IMR-90 (cell line): ENCODE results near the gene LPGAT1. TPM values are rescaled to one million over a fixed set of nuclear protein-coding genes. Genes with fewer than 3 reads are reported as not detected.

Experiments
- ATAC-seq: fragments of 200-7000 bp; cut with Tn5 transposase; 2 replicates; pipeline ENCODE4 v1.9.1; 2020; ENCODE audit warnings: low read depth, mild to moderate bottlenecking, moderate library complexity
- BruUV-seq: library from RNA; stranded (reverse); fragments of 400-500 nt; replicated peaks from 2 replicates; lab custom pipeline; 2021; lab: Mats Ljungman, UMichigan
- CTCF ChIA-PET: fragments of 300-600 bp; formaldehyde crosslinking; extraction: SDS; loops from one replicate; lab custom pipeline; 2021; ENCODE audit warnings: antibody characterized with exemption; lab: Yijun Ruan, JAX
- POLR2A ChIA-PET: fragments of 300-600 bp; sonication (Branson Sonifier 250); formaldehyde crosslinking; loops from one replicate; lab custom pipeline; 2022; ENCODE audit warnings: antibody characterized with exemption; ENCODE audit not compliant: unreplicated experiment; lab: Charles Lee
- DNase-seq: peaks from one replicate; pipeline ENCODE4 v3.0.0; 2013
- H2AFZ ChIP-seq: replicated peaks from 2 replicates; pipeline ENCODE3; 2013; ENCODE audit warnings: low read length, mild to moderate bottlenecking; ENCODE audit not compliant: poor library complexity
- H2AK5ac ChIP-seq: 2 replicates; pipeline ENCODE4 v1.6.1; 2013; ENCODE audit warnings: low read depth, low read length, inconsistent platforms
- H2AK9ac ChIP-seq: replicated peaks from 2 replicates; pipeline ENCODE3; 2013; ENCODE audit warnings: mild to moderate bottlenecking, low read depth, low read length, moderate library complexity; ENCODE audit not compliant: poor library complexity
- H2BK120ac ChIP-seq: 2 replicates; pipeline ENCODE4 v1.6.1; 2013; ENCODE audit warnings: low read depth, low read length, inconsistent platforms
- H2BK15ac ChIP-seq: 3 replicates; pipeline ENCODE4 v1.6.1; 2013; ENCODE audit warnings: low read depth, low read length, inconsistent platforms
- H2BK20ac ChIP-seq: 2 replicates; pipeline ENCODE4 v1.6.1; 2013; ENCODE audit warnings: low read depth, mild to moderate bottlenecking, inconsistent platforms, low read length, moderate library complexity
- H2BK5ac ChIP-seq: 2 replicates; pipeline ENCODE4 v1.6.1; 2013; ENCODE audit warnings: mild to moderate bottlenecking, low read depth, low read length, inconsistent platforms; ENCODE audit not compliant: poor library complexity, severe bottlenecking
- H3K14ac ChIP-seq: replicated peaks from 2 replicates; pipeline ENCODE4 v1.6.1; 2013; ENCODE audit warnings: low read depth, low read length, inconsistent platforms
- H3K18ac ChIP-seq: 2 replicates; pipeline ENCODE4 v1.6.1; 2013; ENCODE audit warnings: low read depth, low read length, control low read depth
- H3K23ac ChIP-seq: 2 replicates; pipeline ENCODE4 v1.6.1; 2013; ENCODE audit warnings: low read depth, low read length, inconsistent platforms
- H3K27ac ChIP-seq: 2 replicates; pipeline ENCODE4 v1.5.1; 2013; ENCODE audit warnings: mild to moderate bottlenecking, control low read depth, low read length; ENCODE audit not compliant: insufficient read depth
- H3K27me3 ChIP-seq: 2 replicates; pipeline ENCODE4 v1.6.1; 2013; ENCODE audit warnings: low read length; ENCODE audit not compliant: control insufficient read depth, insufficient read depth
- H3K36me3 ChIP-seq: 2 replicates; pipeline ENCODE4 v1.6.1; 2013; ENCODE audit warnings: low read length, mixed read lengths; ENCODE audit not compliant: control insufficient read depth, insufficient read depth
- H3K4ac ChIP-seq: 2 replicates; pipeline ENCODE4 v1.6.1; 2013; ENCODE audit warnings: low read depth, low read length, inconsistent platforms
- H3K4me1 ChIP-seq: 2 replicates; pipeline ENCODE4 v1.6.1; 2013; ENCODE audit warnings: low read length, mixed read lengths; ENCODE audit not compliant: control insufficient read depth, insufficient read depth
- H3K4me2 ChIP-seq: 2 replicates; pipeline ENCODE4 v1.6.1; 2013; ENCODE audit warnings: low read depth, mild to moderate bottlenecking, control low read depth, low read length, moderate library complexity
- H3K4me3 ChIP-seq: 2 replicates; pipeline ENCODE4 v1.5.1; 2013; ENCODE audit warnings: low read depth, mild to moderate bottlenecking, control low read depth, low read length, moderate library complexity; ENCODE audit not compliant: insufficient read depth
- H3K56ac ChIP-seq: 2 replicates; pipeline ENCODE4 v1.6.1; 2013; ENCODE audit warnings: low read length, inconsistent platforms; ENCODE audit not compliant: insufficient read depth; ENCODE audit errors: extremely low read depth
- H3K79me1 ChIP-seq, 2 experiments: 2 replicates each; pipeline ENCODE4 v1.6.1; 2013; ENCODE audit warnings: low read length in 2 of 2, inconsistent platforms in 1 of 2, low read depth in 1 of 2
- H3K9ac ChIP-seq: 2 replicates; pipeline ENCODE4 v1.6.1; 2013; ENCODE audit warnings: low read depth, low read length, control low read depth
- H3K9me1 ChIP-seq: 2 replicates; pipeline ENCODE4 v1.6.1; 2013; ENCODE audit warnings: low read length, inconsistent platforms; ENCODE audit not compliant: insufficient read depth
- H3K9me3 ChIP-seq: 2 replicates; pipeline ENCODE4 v1.6.1; 2013; ENCODE audit warnings: low read length; ENCODE audit not compliant: control insufficient read depth, insufficient read depth
- H4K20me1 ChIP-seq: 2 replicates; pipeline ENCODE4 v1.6.1; 2013; ENCODE audit warnings: low read length, inconsistent platforms; ENCODE audit not compliant: insufficient read depth
- H4K5ac ChIP-seq: 2 replicates; pipeline ENCODE4 v1.6.1; 2013; ENCODE audit warnings: mild to moderate bottlenecking, low read depth, low read length, control low read depth
- H4K8ac ChIP-seq, 2 experiments: 2 replicates each; pipeline ENCODE4 v1.6.1; 2013; ENCODE audit warnings: low read depth in 2 of 2, low read length in 2 of 2, control low read depth in 1 of 2, inconsistent platforms in 1 of 2
- H4K91ac ChIP-seq: 2 replicates; pipeline ENCODE4 v1.6.1; 2013; ENCODE audit warnings: low read depth, low read length, inconsistent platforms; ENCODE audit not compliant: insufficient read depth
- BHLHE40 ChIP-seq: fragments of 150-350 bp; IDR thresholded peaks from 2 replicates; pipeline ENCODE4 v1.6.1; 2016; ENCODE audit warnings: mild to moderate bottlenecking, low read depth, low read length
- FOS ChIP-seq: fragments of 150-350 bp; IDR thresholded peaks from 2 replicates; pipeline ENCODE4 v1.6.1; 2016; ENCODE audit warnings: low read depth, low read length
- MAZ ChIP-seq: IDR thresholded peaks from 2 replicates; pipeline ENCODE4 v1.6.1; 2012; ENCODE audit warnings: low read depth, mild to moderate bottlenecking, low read length, improper control_type of control experiment, moderate library complexity, borderline replicate concordance
- NFE2L2 ChIP-seq: fragments of 150-350 bp; IDR thresholded peaks from 2 replicates; pipeline ENCODE4 v1.6.1; 2016; ENCODE audit warnings: low read depth, mild to moderate bottlenecking, low read length
- POLR2A ChIP-seq: IDR thresholded peaks from 2 replicates; pipeline ENCODE4 v1.6.1; 2012; ENCODE audit warnings: mild to moderate bottlenecking, low read depth, low read length
- WGBS, 2 experiments: methylation state at CpG; one replicate each; pipeline versions ENCODE4 v1.1.5 to v1.1.7; 2013; ENCODE audit warnings: missing lambda C conversion rate in 2 of 2; ENCODE audit not compliant: insufficient read length in 1 of 2; ENCODE audit errors: extremely low coverage in 2 of 2; 5-methylcytosine and 5-hydroxymethylcytosine counted together
- dilution Hi-C: fragments of 300-500 bp; cut with HindIII; formaldehyde crosslinking; loops from one replicate; pipeline ENCODE4 v1.14.3; 2018; ENCODE audit warnings: low sequenced_read_pairs; ENCODE audit not compliant: unreplicated experiment
- in situ Hi-C: fragments of 300-500 bp; cut with MboI; formaldehyde crosslinking; loops from 3 replicates; pipeline ENCODE4 v1.14.3; 2019; ENCODE audit warnings: low sequenced_read_pairs, inconsistent platforms, mixed read lengths
- intact Hi-C: fragments of 100-400 bp; cut with micrococcal nuclease; formaldehyde crosslinking; loops from 2 replicates; pipeline ENCODE4 v1.10.0; 2022
- polyA plus RNA-seq, 3 experiments: library from polyadenylated mRNA; depleted of rRNA; stranded (reverse); fragments of >200 nt; gene quantifications; 2 replicates each; pipeline ENCODE4 v1.2.3, GENCODE V29; 2012; ENCODE audit warnings: low replicate concordance in 1 of 3
- total RNA-seq: library from RNA; depleted of rRNA; stranded (reverse); fragments of >200 nt; gene quantifications from 2 replicates; pipeline ENCODE4 v1.2.3, GENCODE V29; 2012
- TF ChIP-seq, protein P1 (sequence below): conservative IDR thresholded peaks from 2 replicates; pipeline ENCODE4 v1.5.1; 2012; ENCODE audit warnings: mild to moderate bottlenecking, low read depth, low read length, improper control_type of control experiment

The LPGAT1 gene
- total and polyA plus RNA-seq, 2 of the 4 experiments (the other 2 are of a cell fraction): 6.7 to 13.6 TPM

DNA sequence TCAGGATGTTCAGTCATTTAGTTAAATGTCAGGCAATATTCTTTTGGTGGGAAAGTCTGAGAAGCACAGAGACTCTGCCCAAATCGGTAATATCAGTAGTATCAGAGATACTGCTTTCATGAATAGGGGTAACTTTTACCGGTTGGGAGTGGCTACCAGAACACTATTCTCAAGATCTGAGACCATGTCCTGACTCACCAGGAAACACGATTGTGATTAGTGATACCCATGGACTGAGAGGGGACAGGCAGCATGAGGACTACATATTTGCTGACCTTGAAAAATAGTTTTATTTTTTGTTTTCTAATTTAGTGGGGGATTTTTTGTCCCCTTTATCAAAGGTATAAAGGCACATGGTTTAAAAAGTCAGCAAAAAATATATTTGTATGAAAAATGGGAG, 79.1 kb downstream of the LPGAT1 start:
- H2AFZ ChIP-seq: no peak overlapping the region
- H4K91ac ChIP-seq: no peak overlapping the region
- no peak overlapping the region for H2BK15ac ChIP-seq
- no peaks in the 10 kb centered on the region for H3K4me1 ChIP-seq
- no peak overlapping the region for H3K14ac ChIP-seq
- WGBS, 2 experiments: no CpG with 5 or more reads among the region's 3 CpGs
- no peak overlapping the region for H3K56ac ChIP-seq
- intact Hi-C loops (no loop called here), in situ Hi-C loops (no loop called here), dilution Hi-C loops (no loop called here)
- H3K9me1 ChIP-seq: no peaks in the 10 kb centered on the region; the same call in 1 of the 2 replicates
- H3K23ac ChIP-seq: no peak overlapping the region
- POLR2A ChIA-PET: no interaction called here
- no peak overlapping the region for H3K4me3 ChIP-seq
- H3K36me3 ChIP-seq: peaks cover 7% of the 10 kb centered on the region
- H2BK20ac ChIP-seq: no peak overlapping the region
- H4K5ac ChIP-seq: no peak overlapping the region
- ATAC-seq: no peak
- H4K20me1 ChIP-seq: no peaks in the 10 kb centered on the region
- H3K4me2 ChIP-seq: no peak overlapping the region
- H2BK120ac ChIP-seq: no peak overlapping the region
- DNase-seq: no peak
- no peaks in the 10 kb centered on the region for H3K27me3 ChIP-seq
- no peaks in the 10 kb centered on the region for H3K79me1 ChIP-seq
- H2AK9ac ChIP-seq: no peak overlapping the region
- no peak overlapping the region for H3K27ac ChIP-seq
- no peak overlapping the region for H4K8ac ChIP-seq
- H2AK5ac ChIP-seq: no peak overlapping the region
- TF ChIP-seq, protein P1, sequence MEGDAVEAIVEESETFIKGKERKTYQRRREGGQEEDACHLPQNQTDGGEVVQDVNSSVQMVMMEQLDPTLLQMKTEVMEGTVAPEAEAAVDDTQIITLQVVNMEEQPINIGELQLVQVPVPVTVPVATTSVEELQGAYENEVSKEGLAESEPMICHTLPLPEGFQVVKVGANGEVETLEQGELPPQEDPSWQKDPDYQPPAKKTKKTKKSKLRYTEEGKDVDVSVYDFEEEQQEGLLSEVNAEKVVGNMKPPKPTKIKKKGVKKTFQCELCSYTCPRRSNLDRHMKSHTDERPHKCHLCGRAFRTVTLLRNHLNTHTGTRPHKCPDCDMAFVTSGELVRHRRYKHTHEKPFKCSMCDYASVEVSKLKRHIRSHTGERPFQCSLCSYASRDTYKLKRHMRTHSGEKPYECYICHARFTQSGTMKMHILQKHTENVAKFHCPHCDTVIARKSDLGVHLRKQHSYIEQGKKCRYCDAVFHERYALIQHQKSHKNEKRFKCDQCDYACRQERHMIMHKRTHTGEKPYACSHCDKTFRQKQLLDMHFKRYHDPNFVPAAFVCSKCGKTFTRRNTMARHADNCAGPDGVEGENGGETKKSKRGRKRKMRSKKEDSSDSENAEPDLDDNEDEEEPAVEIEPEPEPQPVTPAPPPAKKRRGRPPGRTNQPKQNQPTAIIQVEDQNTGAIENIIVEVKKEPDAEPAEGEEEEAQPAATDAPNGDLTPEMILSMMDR: no peak
- TF ChIP-seq MAZ (no peak), POLR2A (no peak), BHLHE40 (no peak), FOS (no peak), NFE2L2 (no peak)
- H3K4ac ChIP-seq: no peak overlapping the region
- CTCF ChIA-PET: no interaction called here
- no peak overlapping the region for H3K18ac ChIP-seq
- no TSS peak for BruUV-seq
- H2BK5ac ChIP-seq: no peak overlapping the region
- no peak overlapping the region for H3K9ac ChIP-seq
- no peaks in the 10 kb centered on the region for H3K9me3 ChIP-seq
